T-helper 22 cell (primary cell): ENCODE data around the gene PKD1.
A peak's percentile ranks its signal among the peaks of the same experiment; 100 is the strongest.

Experiments
- DNase-seq: peaks from one replicate; pipeline ENCODE4 v3.0.0-alpha.2; 2020; ENCODE audit warnings: low read depth

Gene PKD1

DNA sequence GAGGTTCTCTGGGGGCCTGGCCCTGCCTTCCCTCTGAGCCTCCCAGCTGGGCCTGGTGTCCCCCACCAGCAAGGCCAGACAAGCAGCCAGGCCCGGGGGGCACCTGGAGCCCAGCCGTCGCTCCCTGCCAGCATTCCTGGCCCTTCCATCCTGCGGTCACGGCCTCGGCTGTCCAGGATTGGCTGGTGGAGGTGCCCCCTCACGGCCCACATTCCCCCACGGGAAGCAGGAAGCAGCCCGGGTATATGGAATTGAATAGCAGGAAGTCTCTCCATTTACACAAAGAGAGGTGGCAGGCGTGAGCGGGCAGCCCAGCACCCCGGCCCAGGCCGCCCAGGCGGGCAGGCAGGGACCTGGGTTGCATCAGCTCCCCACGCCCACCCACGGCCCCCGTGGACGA is 34.4 kb upstream of the PKD1 start:
- DNase-seq = no peak

DNA sequence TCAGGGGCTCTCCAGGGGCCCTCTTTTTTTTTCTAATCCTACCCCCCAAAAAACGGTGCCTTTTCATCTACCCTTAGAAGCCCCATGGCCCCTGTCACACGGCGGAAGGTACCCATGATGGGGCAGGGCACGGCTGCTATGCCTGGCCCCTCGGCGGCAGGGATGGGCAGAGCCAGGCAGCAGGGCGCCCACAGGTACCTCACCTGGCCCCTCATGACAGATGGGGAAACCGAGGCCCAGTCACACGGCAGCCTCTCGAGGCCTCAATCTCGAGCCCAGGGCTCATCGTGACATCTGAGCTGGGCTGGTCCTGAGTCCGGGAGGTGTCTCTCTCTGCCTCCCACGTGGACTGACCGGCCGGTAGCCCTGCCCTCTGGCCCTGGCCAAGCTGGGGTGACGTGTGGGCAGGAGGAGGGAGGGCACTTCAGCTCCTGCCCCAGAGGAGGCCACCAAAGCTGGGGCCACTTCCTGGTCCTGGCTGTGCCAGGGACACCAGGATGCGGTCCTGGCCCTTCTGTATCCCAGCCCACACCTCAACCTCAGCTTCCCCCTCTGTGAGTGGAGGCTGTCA is 31.5 kb upstream of the PKD1 start:
- DNase-seq = no peak

DNA sequence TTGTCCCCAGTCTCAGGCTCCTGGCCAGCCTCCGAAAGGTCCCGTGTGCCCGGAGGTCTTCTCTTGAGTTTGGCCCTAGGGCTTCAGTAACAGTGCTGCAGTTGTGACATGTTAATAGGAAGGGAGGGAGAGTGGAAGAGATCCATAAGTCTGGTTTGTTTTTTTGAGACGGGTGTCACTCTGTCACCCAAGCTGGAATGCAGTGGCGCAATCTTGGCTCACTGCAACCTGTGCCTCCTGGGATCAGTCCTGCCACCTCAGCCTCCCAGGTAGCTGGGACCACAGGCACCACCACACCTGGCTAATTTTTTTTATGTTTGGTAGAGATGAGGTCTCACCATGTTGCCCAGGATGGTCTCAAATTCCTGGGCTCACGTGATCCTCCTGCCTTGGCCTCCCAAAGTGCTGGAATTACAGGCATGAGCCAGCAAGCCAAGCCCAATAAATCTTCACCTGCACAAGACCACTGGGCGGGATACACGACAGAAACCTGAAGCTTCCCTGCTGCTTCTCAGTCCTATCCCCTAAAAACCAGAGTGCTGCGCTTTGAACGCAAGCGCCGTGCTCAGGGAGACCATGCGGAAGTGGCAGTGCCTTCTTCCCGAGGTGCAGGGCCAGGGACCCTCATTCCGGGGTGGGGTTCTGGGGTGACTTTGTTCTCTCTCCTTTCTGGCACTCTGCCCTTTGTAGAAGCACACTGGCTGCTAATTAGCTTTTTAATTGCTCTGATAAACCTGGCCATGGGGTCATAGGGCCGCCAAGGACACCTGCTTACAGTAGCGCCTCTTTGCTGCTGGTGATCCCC is 30.8 kb upstream of the PKD1 start:
- DNase-seq = no peak

DNA sequence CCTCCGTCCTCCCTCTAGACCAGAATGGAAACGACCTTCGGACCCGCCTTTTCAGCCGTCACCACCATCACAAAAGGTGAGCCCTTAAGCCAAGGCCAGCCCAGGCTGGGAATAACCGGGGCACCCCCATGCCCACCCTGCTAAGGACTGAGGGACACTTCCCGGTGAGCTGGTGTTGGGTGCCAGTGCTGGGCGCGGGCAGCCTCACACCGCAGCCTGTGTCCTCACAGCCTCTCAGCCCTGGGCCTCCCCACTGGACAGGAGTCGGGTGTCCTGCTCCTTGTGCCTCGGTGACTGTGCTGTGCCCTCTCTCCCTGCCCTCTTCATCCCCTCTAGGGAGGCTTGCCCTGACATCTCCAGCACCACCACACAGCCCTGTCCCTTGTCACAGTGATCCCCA is 30.2 kb upstream of the PKD1 start:
- no peak for DNase-seq

DNA sequence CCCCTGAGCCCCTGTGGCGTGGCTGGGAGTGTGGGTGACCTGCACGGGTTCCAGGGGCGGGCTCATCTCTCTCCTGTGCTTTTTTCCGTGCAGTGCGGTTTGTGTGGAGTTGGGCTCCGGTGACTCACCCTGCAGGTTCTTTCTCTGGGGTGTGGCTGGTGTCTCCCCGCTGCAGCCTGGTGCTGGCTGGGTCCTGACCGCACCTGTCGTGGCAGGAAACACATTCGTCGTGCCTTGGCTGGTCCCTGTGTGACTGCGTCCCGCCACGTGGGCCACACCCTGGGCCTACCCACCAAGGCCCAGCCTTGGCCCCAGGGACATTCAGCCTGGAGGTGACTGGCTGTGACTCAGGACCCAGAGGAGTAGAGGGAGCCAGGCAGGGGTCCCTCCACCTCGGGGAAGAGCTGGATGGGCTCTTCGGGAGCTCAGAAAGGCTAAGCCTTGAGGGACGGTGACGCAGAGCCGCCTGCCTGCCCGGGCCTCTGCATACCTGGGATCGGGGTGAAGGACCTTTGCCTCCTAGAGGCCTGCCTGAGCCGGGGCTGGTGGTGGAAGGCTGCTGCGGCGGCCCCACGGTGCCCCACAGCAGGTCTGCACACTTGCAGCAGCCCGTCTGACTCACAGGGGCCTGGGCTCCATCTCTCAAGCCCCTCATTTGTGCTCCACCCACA is 27.6 kb upstream of the PKD1 start:
- no peak for DNase-seq

DNA sequence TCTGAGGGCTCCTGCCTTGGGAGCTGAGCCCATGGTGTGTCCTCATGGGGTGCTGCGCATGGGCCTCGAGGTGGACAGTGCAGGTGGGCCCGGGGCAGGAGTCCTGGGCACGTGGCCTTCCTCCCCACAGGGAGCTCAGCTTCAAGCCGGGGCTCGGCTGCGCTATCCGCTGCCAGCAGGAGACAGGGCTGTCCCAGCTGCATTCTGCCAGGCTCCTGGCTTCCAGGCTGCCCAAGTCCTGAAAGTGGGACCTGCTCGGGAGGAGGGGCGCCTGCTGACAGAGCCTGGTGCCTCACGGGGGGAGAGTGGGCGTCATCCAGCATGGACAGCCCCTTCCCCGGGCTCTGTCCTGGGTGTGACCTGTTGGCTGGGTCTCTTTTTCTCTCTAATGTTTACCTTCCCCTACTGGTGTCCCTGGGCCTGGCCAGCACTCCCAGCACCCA is 27.0 kb upstream of the PKD1 start:
- no peak for DNase-seq

DNA sequence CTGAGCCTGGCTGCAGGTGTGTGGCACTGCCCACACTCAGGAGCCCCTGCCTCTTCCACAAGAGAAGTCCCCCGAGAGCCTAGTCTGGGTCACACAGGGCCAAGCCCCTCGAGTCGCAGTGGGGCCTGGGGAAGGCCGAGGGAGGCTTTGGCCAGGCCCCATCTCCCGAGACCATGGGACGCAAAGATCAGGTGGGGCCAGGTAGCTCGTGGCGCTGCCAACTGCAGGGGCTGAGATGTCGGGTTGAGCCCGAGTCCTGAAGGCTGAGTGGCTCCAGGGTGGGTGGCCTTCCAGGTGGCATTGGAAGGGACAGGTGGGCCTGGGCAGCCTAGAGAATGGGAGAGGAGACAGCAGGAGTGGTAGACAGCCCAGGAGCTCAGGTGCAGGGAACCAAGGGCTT is 26.2 kb upstream of the PKD1 start:
- no peak for DNase-seq

DNA sequence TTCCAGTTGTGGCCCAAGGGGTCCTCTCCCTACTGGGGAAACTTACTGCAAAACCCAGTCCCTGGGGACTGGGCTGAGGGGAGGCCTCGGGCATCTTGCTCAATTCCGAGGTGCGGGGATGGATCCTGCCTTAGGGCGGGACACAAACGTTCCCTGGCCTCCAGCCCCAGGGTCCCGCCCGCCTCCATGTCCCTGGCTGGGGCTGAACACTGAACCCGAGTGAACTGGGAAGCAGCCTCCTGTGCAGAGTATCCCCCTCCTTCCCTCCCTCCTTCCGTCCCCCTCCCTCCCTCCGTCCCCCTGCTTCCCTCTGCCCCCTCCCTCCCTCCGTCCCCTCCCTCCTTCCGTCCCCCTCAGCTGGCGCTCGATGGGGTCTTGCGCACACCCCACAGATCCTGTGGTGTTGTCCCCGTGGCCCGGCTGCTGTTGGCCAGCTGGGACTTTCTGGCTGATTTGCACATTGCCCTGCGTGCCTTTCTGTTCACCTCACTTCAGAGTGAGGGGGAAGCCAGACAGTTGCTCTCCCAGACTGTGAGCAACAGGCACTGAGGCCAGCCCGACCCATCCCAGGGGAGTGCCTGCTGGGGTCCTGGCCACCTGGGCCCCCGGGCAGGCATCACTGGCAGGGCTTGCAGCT is 25.3 kb upstream of the PKD1 start:
- DNase-seq = no peak

DNA sequence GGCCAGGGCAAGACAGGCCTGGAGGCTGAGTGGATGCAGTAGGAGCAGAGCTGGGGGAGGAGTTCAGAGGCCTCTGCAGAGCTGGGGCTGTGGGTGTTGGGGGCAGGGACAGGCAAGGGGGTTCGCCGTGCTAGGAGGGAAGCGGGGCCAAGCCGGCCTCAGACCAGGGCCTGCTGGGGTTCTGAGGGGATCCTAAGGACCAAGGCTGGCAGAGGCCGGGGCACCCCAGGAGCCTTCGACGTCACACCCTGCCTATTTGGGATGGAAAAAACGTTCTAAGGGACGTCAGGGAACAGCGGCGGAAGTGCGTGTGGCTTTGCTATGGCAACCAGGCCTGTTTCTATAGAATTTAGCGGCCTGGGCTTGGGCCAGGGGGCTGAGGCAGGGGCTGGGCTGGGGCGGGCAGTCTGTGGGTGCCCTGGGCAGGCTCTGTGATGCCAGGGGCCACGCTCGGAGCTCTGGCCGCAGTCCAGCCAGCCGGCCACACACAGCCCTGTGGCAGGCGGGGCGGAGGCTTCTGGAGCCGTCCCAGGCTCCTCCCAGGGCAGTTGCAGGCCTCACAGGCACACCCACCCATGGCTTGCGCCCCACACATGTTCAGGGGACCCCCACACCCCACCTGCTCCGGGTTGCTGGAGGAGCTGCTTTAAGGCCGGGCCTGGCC is 23.6 kb upstream of the PKD1 start:
- DNase-seq = no peak

DNA sequence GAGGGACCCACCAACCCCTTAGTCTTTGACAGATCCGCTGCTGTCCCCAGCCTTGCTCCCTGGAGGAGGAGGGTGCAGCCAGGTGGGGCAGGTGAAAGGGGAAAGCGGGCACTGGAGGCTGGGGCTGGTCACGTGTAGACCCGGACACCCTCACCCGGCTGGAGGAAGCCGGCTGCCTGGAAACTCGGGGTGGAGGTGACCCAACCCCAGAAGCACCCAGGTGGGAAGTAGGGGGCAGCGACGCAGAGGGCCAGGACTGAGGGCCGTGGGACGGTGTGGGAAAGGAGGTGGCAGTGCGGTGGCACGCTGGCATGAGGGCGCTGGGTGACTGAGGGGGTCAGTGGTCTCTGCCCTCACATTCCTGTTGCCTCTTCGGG is 22.6 kb upstream of the PKD1 start:
- DNase-seq = no peak

DNA sequence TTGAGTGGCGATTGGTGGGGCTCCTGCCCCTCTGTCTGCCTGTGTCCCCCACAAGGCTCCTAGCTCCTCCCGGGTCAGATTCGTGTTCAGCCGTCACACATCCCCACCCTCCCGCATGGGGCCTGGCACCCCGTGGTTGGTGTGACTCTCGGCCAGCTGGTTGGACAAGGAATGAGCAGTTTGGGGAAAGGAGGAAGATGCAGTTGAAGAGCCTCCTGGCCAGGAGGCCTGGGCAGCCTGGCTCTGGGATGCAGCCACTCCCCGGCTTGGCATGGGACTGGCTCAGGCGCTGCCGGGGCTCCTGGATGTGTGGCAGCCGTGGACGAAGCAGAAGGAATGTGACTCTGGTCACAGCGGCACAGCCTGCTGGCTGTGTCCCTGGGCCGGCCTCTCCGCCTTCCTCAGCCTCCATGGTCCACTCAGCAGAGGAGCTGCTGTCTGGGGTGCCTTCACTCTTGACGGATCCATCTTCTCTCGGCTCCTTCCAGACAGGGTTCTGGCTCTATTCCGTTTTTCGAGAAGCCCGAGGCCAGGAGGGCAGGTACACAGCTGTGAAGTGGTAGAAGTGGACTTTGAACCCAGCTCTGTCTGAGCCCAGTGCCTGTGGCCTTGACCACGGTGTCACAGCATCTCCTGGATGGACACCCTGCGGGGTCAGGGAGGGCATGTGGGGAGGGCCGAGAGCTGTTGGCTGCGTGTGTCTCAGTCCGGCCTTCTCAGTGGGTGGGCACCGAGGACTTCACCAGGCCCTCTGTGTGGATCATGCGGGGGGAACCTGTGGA is 22.0 kb upstream of the PKD1 start:
- no peak for DNase-seq

DNA sequence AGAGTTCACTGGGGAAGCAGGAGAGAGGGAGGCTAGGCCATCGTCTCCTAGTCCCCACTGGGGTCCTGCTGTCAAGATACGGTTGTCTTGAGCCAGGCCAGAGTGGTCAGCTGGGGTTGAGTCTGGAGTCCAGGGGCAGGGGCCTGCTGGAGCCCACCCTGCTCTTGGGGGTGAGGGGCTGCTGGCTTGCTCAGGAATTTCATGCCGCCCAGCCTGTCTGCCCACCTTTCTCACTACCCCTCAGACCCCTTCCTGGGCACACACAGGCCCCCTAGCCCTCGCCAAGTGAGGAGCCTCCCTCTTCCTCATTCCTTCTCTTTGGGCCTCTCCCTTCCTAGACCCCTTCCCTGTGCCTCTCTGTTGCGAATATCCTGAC is 21.1 kb upstream of the PKD1 start:
- DNase-seq = no peak

DNA sequence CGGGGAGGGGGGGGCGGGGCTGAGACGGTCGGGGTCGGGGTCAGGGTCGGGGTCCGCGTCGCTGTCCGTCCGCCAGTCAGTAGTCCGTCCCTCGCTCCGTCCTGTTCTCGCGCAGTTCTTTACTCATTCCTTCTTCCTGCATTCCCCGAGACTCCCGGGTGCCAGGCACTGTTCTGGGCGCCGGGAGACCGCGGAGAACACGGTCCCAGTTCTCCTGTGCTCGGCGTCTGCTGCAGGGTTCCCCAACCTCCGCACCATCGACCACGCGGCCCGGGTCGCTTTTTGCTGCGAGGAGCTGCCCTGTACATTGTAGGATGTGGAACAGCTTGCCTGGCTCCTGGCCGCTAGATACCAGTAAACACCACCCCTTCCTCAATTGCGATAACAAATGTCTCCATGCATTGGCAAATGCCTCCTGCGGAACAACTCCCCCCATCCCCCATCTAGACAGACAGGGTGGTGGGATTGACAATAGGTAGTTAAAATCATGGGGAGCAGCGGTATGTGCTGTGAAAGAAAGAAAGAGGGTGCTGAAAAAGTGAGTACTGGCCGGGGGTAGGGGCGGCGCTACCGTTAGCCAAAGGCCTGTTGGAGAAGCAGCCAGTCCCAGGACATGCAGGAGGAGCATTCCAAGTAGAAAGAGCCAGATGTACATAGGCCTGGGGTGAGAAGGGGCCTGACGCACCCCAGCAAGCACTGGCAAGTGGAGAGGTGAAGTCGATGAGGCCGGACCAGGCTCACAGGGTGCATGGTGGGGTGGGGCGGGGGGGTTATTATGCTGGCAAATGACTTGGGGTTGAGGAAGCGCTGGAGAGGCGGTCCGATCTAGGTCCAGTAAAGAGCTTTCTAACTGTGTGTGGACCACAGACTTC is 20.5 kb upstream of the PKD1 start:
- DNase-seq = no peak

DNA sequence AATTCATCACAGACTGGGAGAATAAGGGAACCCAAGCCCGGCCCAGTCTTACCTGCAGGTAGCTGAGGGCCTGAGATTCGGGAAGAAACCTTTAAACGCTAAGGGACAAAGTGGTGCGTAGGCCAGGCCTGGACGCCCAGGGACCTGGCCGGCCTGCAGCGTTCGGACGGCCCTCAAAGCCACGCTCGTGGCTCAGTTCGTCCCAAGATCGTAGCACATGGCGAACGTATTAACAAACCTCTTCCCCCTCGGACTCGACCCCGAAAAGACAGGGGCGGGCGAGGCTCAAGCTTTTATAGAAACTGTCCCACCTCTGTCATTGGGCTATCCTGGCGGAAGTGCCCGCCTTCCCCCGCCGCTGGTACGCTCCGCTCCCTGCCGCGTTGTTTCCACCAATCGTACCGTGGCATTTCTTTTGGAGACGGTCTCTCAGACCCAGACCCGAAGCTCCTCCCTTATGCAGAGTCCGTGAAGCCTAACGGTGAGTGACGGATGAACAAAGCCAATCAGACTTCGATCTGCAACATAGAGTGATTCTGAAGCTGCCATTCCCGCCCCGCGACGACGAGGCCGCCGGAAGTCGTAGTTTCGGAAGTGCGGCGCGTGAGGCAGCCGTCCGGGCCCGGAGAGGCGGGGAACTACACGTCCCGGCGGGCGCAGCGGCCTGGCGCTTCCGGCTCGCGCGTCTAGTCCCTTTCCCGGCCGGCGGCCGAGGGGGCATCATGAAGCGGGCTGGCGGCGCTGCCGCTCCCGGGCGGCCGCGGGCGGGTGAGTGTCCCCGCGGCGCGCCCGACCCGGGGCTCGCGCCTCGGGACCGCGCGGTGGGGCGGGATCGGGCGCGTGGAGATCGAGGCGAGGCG is 19.6 kb upstream of the PKD1 start, which contains the start of gene TRAF7:
TSS of gene TRAF7 (plus strand) at position 692 of the 860 bp plus-strand sequence. CDS start 8,139 bp downstream, outside the sequence.
- DNase-seq = peak; percentile 98

DNA sequence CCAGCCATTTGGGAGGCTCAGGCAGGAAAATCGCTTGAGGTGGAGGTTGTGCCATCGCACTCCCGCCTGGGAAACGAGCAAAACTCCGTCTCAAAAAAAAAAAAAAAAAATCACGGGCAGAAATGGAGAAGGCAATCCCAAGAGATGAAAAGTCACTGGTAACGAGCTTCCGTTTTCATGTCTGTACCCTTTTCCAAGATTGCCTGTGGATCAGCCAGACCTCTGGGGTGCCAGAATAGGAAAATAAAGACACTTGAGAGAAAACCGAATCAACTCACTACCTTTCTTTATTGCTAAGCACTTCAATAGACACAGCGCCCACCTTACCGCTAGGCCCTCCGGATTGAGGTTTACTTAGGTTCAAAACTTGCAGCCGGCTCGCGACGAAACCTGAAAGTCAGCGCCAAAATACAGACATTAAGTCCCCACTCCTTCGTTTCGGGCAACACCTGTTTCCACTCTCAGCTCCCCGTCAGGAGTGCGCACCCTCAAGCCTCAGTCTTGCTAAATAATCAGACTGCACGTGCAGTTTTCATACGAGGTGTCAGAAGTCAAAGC is 18.9 kb upstream of the PKD1 start:
- DNase-seq = no peak

DNA sequence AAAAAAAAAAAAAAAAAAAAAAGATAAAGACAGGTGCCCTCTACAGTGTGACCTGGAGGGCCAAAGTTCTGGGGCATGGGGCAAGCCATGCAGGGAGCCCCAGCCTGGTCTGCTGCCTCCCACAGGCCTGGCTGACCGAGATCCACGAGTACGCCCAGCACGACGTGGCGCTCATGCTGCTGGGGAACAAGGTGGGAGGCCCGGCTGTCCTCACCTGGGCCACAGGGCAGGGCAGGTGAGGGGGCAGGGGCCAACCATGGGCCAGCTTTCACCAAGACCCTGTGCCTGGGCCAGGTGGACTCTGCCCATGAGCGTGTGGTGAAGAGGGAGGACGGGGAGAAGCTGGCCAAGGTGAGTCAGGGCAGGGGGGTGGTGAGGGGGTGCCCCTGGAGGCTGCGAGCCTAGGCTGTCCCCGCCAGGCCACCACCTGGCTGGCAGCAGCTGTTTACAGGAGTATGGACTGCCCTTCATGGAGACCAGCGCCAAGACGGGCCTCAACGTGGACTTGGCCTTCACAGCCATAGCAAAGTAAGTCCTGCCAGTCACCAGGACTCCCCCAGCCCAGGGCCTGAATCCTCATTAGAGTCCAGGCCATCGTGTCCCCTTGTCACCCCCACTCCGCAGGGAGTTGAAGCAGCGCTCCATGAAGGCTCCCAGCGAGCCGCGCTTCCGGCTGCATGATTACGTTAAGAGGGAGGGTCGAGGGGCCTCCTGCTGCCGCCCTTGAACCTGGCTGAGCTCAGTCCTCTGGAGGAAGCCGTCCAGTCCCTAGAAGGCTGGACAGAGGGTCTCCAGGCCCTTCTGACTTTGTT is 17.2 kb upstream of the PKD1 start:
- no peak for DNase-seq

DNA sequence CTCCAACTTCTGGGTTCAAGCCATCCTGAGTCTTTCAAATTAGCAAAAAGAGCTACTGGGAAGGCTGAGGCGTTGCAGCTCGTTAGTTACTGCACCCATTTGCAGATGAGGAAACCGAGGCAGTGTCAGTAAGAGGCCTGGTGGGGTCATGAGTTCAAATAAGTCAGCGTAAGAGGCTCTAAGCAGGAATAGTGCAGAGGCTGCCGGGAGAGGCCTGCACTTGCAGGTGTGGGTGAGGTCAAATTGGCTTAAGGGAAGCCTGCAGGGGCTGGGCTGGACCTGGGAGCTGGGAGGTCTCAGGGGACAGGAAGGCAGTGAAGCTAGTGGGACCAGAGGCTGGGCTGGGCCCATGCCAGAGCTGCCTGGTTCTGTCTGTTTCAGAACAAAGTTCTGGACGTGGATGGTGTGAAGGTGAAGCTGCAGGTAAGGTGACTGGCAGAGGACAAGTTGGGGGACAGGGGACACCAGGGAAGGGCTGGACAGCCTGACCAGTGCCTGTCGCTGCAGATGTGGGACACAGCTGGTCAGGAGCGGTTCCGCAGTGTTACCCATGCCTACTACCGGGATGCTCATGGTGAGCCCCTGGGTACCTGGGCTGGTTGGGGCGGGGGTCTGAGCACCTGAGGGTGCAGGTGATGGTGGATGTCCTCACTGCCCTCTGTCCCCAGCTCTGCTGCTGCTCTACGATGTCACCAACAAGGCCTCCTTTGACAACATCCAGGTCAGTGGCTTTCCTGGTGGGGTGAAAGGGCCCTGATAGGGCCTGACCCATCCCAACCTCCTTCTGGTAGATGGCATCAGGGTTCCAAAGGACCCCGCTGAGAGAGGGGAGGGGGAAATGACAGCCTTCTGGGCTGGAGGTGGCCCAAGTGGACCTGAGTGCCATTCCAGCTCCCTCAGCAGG is 15.7 kb upstream of the PKD1 start:
- DNase-seq = no peak
